Stomach (tissue), 4 donors: ENCODE data around the gene SMAD9.

ENCODE experiments used
- CTCF ChIP-seq, 7 experiments: fragments of 450-650 bp in 4 of 7; fragments of 200-600 bp in 3 of 7; sonication (generic) in 3 of 7; IDR thresholded peaks; one replicate each; pipeline ENCODE4 v1.5.1; 2016 to 2019; ENCODE audit warnings: antibody characterized with exemption in 7 of 7, control low read depth in 2 of 7, mild to moderate bottlenecking in 1 of 7
- POLR2A ChIP-seq, 4 donors: fragments of 450-650 bp; IDR thresholded peaks; one replicate each; pipeline ENCODE4 v1.6.1; 2016; ENCODE audit warnings: antibody characterized with exemption in 4 of 4, control low read depth in 2 of 4, mild to moderate bottlenecking in 1 of 4, moderate library complexity in 1 of 4
- POLR2AphosphoS5 ChIP-seq, 3 donors: sonication (generic); formaldehyde crosslinking; IDR thresholded peaks; one replicate each; pipeline ENCODE4 v1.6.1; 2016; ENCODE audit warnings: antibody characterized with exemption in 3 of 3

DNA sequence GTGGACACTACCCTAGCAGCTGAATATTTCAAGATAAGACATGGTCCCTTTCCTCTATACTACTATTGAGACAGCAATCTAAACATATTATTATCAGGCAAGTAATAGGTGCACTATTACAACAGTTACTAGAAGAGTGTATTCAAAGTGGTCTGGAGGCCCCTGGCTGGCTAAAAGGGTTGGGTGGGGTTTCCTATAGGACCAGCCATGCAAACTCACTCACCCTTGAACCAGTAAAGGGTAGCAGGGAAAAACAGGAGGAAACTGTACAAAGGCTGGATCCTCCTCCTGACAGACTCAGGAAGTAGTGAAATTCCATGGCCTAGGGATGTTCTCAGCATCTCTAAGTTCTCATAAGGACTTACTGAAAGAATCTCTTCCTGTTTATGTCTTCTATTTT lies 7.7 kb downstream of the SMAD9 start:
- TF ChIP-seq POLR2AphosphoS5 (IDR thresholded peaks at IDR 0.05) (no peak), POLR2A (IDR thresholded peaks at IDR 0.05) (no peak), CTCF (IDR thresholded peaks at IDR 0.05) (no peak)
